Measurements from ENCODE around the gene PIMREG.

PIMREG gene

GRCh38 chr17:6443692-6444570 lies at the start of gene PIMREG:
Gene PIMREG (plus strand): TSS chr17:6444455. CDS start chr17:6445111, 656 bp downstream.
- peak within 1 kb of the TSS; percentile 74 to 75 for H3K4me3 ChIP-seq (ENCODE audit: low read depth in 1 of 2, low read length in 2 of 2)
- no peaks in the 10 kb centered on the region for H3K27me3 ChIP-seq (ENCODE audit: low read depth, low read length)

GRCh38 chr17:6398955-6399354 lies 45.3 kb upstream of the PIMREG start:
- Histone ChIP-seq H3K27ac (ENCODE audit: low read length) (no peak overlapping the region), H3K27me3 (ENCODE audit: low read depth, low read length) (no peaks in the 10 kb centered on the region), H3K9me3 (ENCODE audit: control insufficient read depth in 1 of 2, low read length in 2 of 2) (peaks cover 6 to 11% of the 10 kb centered on the region in 2 donors), H3K4me1 (ENCODE audit: control insufficient read depth in 1 of 2, insufficient read depth in 2 of 2, low read length in 2 of 2) (no peaks in the 10 kb centered on the region), H3K36me3 (ENCODE audit: control insufficient read depth in 1 of 2, insufficient read depth in 2 of 2, low read length in 2 of 2) (no peaks in the 10 kb centered on the region), H3K4me3 (ENCODE audit: low read depth in 1 of 2, low read length in 2 of 2) (no peak overlapping the region)

More at GRCh38 chr17:6443692-6444570, at the start of gene PIMREG:
- Histone ChIP-seq H3K36me3 (ENCODE audit: control insufficient read depth in 1 of 2, insufficient read depth in 2 of 2, low read length in 2 of 2) (no peaks in the 10 kb centered on the region), H3K9me3 (ENCODE audit: control insufficient read depth in 1 of 2, low read length in 2 of 2) (no peaks in the 10 kb centered on the region), H3K27ac (ENCODE audit: low read length) (peak within 1 kb of the TSS; percentile 39), H3K4me1 (ENCODE audit: control insufficient read depth in 1 of 2, insufficient read depth in 2 of 2, low read length in 2 of 2) (peaks cover 0 to 15% of the 10 kb centered on the region in 2 donors)

- H3K9me3 ChIP-seq (ENCODE audit: control insufficient read depth in 1 of 2, low read length in 2 of 2): peaks cover 6 to 11% of the 10 kb centered on the region in 2 donors
- H3K4me1 ChIP-seq (ENCODE audit: control insufficient read depth in 1 of 2, insufficient read depth in 2 of 2, low read length in 2 of 2): no peaks in the 10 kb centered on the region
- no peaks in the 10 kb centered on the region for H3K36me3 ChIP-seq (ENCODE audit: control insufficient read depth in 1 of 2, insufficient read depth in 2 of 2, low read length in 2 of 2)
- H3K27me3 ChIP-seq (ENCODE audit: low read depth, low read length): no peaks in the 10 kb centered on the region
- no peak overlapping the region for H3K27ac ChIP-seq (ENCODE audit: low read length)
- H3K4me3 ChIP-seq (ENCODE audit: low read depth in 1 of 2, low read length in 2 of 2): no peak overlapping the region
Observed at GRCh38 chr17:6402258-6402657, 42.0 kb upstream of the PIMREG start.

GRCh38 chr17:6408276-6408675 lies 36.0 kb upstream of the PIMREG start:
- Histone ChIP-seq H3K27ac (ENCODE audit: low read length) (no peak overlapping the region), H3K4me3 (ENCODE audit: low read depth in 1 of 2, low read length in 2 of 2) (no peak overlapping the region), H3K9me3 (ENCODE audit: control insufficient read depth in 1 of 2, low read length in 2 of 2) (no peaks in the 10 kb centered on the region), H3K36me3 (ENCODE audit: control insufficient read depth in 1 of 2, insufficient read depth in 2 of 2, low read length in 2 of 2) (no peaks in the 10 kb centered on the region), H3K4me1 (ENCODE audit: control insufficient read depth in 1 of 2, insufficient read depth in 2 of 2, low read length in 2 of 2) (no peaks in the 10 kb centered on the region), H3K27me3 (ENCODE audit: low read depth, low read length) (no peaks in the 10 kb centered on the region)

GRCh38 chr17:6408735-6409134 lies 35.5 kb upstream of the PIMREG start:
- Histone ChIP-seq H3K4me3 (ENCODE audit: low read depth in 1 of 2, low read length in 2 of 2) (no peak overlapping the region), H3K36me3 (ENCODE audit: control insufficient read depth in 1 of 2, insufficient read depth in 2 of 2, low read length in 2 of 2) (no peaks in the 10 kb centered on the region), H3K27me3 (ENCODE audit: low read depth, low read length) (no peaks in the 10 kb centered on the region), H3K4me1 (ENCODE audit: control insufficient read depth in 1 of 2, insufficient read depth in 2 of 2, low read length in 2 of 2) (no peaks in the 10 kb centered on the region), H3K9me3 (ENCODE audit: control insufficient read depth in 1 of 2, low read length in 2 of 2) (no peaks in the 10 kb centered on the region), H3K27ac (ENCODE audit: low read length) (no peak overlapping the region)

- H3K27me3 ChIP-seq (ENCODE audit: low read depth, low read length): no peaks in the 10 kb centered on the region
- H3K4me1 ChIP-seq (ENCODE audit: control insufficient read depth in 1 of 2, insufficient read depth in 2 of 2, low read length in 2 of 2): no peaks in the 10 kb centered on the region
- H3K27ac ChIP-seq (ENCODE audit: low read length): no peak overlapping the region
Observed at GRCh38 chr17:6413065-6413464, 31.2 kb upstream of the PIMREG start.

GRCh38 chr17:6415616-6416015 lies 28.6 kb upstream of the PIMREG start:
- H3K4me1 ChIP-seq (ENCODE audit: control insufficient read depth in 1 of 2, insufficient read depth in 2 of 2, low read length in 2 of 2): no peaks in the 10 kb centered on the region
- no peak overlapping the region for H3K27ac ChIP-seq (ENCODE audit: low read length)
- H3K36me3 ChIP-seq (ENCODE audit: control insufficient read depth in 1 of 2, insufficient read depth in 2 of 2, low read length in 2 of 2): no peaks in the 10 kb centered on the region
- no peaks in the 10 kb centered on the region for H3K9me3 ChIP-seq (ENCODE audit: control insufficient read depth in 1 of 2, low read length in 2 of 2)
- H3K4me3 ChIP-seq (ENCODE audit: low read depth in 1 of 2, low read length in 2 of 2): no peak overlapping the region
- no peaks in the 10 kb centered on the region for H3K27me3 ChIP-seq (ENCODE audit: low read depth, low read length)

More at GRCh38 chr17:6413065-6413464, 31.2 kb upstream of the PIMREG start:
- Histone ChIP-seq H3K36me3 (ENCODE audit: control insufficient read depth in 1 of 2, insufficient read depth in 2 of 2, low read length in 2 of 2) (no peaks in the 10 kb centered on the region), H3K9me3 (ENCODE audit: control insufficient read depth in 1 of 2, low read length in 2 of 2) (no peaks in the 10 kb centered on the region), H3K4me3 (ENCODE audit: low read depth in 1 of 2, low read length in 2 of 2) (no peak overlapping the region)

GRCh38 chr17:6420173-6420641 lies 24.0 kb upstream of the PIMREG start:
- no peak overlapping the region for H3K27ac ChIP-seq (ENCODE audit: low read length)
- no peaks in the 10 kb centered on the region for H3K27me3 ChIP-seq (ENCODE audit: low read depth, low read length)
- no peak overlapping the region for H3K4me3 ChIP-seq (ENCODE audit: low read depth in 1 of 2, low read length in 2 of 2)
- no peaks in the 10 kb centered on the region for H3K36me3 ChIP-seq (ENCODE audit: control insufficient read depth in 1 of 2, insufficient read depth in 2 of 2, low read length in 2 of 2)
- H3K4me1 ChIP-seq (ENCODE audit: control insufficient read depth in 1 of 2, insufficient read depth in 2 of 2, low read length in 2 of 2): no peaks in the 10 kb centered on the region
- H3K9me3 ChIP-seq (ENCODE audit: control insufficient read depth in 1 of 2, low read length in 2 of 2): no peaks in the 10 kb centered on the region

- Histone ChIP-seq H3K4me3 (ENCODE audit: low read depth in 1 of 2, low read length in 2 of 2) (no peak overlapping the region), H3K27me3 (ENCODE audit: low read depth, low read length) (no peaks in the 10 kb centered on the region), H3K27ac (ENCODE audit: low read length) (no peak overlapping the region), H3K4me1 (ENCODE audit: control insufficient read depth in 1 of 2, insufficient read depth in 2 of 2, low read length in 2 of 2) (no peaks in the 10 kb centered on the region), H3K9me3 (ENCODE audit: control insufficient read depth in 1 of 2, low read length in 2 of 2) (no peaks in the 10 kb centered on the region), H3K36me3 (ENCODE audit: control insufficient read depth in 1 of 2, insufficient read depth in 2 of 2, low read length in 2 of 2) (no peaks in the 10 kb centered on the region)
Observed at GRCh38 chr17:6421700-6422604, 22.3 kb upstream of the PIMREG start.

GRCh38 chr17:6422654-6423241 lies 21.5 kb upstream of the PIMREG start:
- no peaks in the 10 kb centered on the region for H3K9me3 ChIP-seq (ENCODE audit: control insufficient read depth in 1 of 2, low read length in 2 of 2)
- H3K4me3 ChIP-seq (ENCODE audit: low read depth in 1 of 2, low read length in 2 of 2): no peak overlapping the region
- no peaks in the 10 kb centered on the region for H3K27me3 ChIP-seq (ENCODE audit: low read depth, low read length)
- H3K36me3 ChIP-seq (ENCODE audit: control insufficient read depth in 1 of 2, insufficient read depth in 2 of 2, low read length in 2 of 2): no peaks in the 10 kb centered on the region
- no peaks in the 10 kb centered on the region for H3K4me1 ChIP-seq (ENCODE audit: control insufficient read depth in 1 of 2, insufficient read depth in 2 of 2, low read length in 2 of 2)
- no peak overlapping the region for H3K27ac ChIP-seq (ENCODE audit: low read length)

- no peak overlapping the region for H3K4me3 ChIP-seq (ENCODE audit: low read depth in 1 of 2, low read length in 2 of 2)
- H3K9me3 ChIP-seq (ENCODE audit: control insufficient read depth in 1 of 2, low read length in 2 of 2): no peaks in the 10 kb centered on the region
- H3K27ac ChIP-seq (ENCODE audit: low read length): no peak overlapping the region
- H3K36me3 ChIP-seq (ENCODE audit: control insufficient read depth in 1 of 2, insufficient read depth in 2 of 2, low read length in 2 of 2): no peaks in the 10 kb centered on the region
- no peaks in the 10 kb centered on the region for H3K4me1 ChIP-seq (ENCODE audit: control insufficient read depth in 1 of 2, insufficient read depth in 2 of 2, low read length in 2 of 2)
- no peaks in the 10 kb centered on the region for H3K27me3 ChIP-seq (ENCODE audit: low read depth, low read length)
Observed at GRCh38 chr17:6423931-6424330, 20.3 kb upstream of the PIMREG start.
